Stimulated activated naive CD4-positive, alpha-beta T cell (primary cell): ENCODE data around the gene CFLAR.
"Not testable (repeated sequence)": the region's sequence is repeated elsewhere in the genome, so short reads cannot be mapped to it uniquely, and the experiment has no call there.

Source experiments
- DNase-seq, 6 experiments: peaks; one replicate each; lab custom pipeline; 2025; lab: John Stamatoyannopoulos, UW

CFLAR gene

DNA sequence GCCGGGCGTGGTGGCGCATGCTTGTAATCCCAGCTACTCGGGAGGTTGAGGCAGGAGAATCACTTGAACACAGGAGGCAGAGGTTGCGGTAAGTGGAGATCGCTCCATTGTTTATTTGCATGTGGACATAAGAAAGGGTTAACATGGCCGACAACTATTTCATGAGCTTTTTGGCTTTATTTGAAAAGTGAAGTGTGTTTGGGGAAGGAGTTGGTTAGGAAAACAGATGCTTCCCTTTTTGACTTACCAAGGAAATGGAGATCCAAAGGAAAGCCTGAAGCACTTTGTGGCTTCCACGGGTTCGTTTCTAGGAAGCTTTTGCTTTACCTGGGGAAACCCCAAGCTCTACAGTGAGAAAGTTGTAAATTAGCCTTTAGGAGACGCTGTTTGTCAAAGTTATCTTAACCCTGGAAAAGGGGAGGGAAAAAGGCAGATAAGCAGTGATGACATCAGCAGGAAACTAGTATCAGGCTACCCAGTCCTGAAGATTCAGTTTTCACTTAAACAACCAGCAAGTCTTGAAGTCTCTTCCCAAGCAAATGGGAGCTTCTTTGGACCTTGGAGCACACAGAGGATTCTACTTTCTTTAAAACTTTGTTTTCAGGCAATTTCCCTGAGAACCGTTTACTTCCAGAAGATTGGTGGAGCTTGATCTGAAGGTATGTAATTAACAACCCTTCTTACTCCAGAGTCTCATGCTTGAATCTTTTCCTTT is 66.8 kb downstream of the CFLAR start, which contains the start of gene CASP10:
TSS of gene CASP10 (plus strand) at position 492 of the 715 bp plus-strand sequence. CDS start 2,637 bp downstream, outside the sequence.
- peak in 5 of 6 experiments; percentile 10 to 78 (median 72) for DNase-seq

DNA sequence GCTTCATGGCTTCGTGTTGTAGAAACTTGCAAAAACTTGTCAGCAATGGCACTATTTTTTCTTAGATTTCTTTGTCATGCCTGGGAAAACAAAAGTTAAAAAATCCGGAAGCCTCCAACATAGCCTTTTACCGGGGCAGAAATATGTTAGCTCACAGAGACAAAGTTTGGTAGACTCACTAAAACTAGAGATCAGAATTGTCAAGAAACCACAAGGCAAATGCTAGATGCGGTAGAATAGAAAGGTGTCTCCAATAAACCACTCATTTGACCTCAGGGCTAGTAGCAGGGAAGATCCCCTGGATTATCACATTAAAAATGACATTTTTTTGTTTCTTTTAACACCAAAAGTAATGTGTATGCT is 67.4 kb downstream of the CFLAR start:
- peak in 2 of 6 experiments; percentile 28 to 49 for DNase-seq

DNA sequence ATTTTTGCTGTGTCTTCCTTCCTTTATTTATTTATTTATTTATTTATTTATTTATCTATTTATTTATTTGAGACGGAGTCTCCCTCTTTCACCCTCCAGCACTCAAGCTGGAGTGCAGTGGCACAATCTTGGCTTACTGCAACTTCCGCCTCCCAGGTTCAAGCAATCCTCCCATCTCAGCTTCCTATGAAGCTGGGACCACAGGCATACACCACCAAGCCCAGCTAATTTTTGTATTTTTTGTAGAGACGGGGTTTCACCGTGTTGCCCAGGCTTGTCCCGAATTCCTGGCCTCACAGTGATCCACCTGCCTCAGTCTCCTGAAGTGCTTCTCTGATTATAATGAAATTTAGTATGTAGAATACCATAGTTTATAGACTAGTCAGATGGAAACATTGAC is 67.9 kb downstream of the CFLAR start:
- not testable (repeated sequence) for DNase-seq

DNA sequence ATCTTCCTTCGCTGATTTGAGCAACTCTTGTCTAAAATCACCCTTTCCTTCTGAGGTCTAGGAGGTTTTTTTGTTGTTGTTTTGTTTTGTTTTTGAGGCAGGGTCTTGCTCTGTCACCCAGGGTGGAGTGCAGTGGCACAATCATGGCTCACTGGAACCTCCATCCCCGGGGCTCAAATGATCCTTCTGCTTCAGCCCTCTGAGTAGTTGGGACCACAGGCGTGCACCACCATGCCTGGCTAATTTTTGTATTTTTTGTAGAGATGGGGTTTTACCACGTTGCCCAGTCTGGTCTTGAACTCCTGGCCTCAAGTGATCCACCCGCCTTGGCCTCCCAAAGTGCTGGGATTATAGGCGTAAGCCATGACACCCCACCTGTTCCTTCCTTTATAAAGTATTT is 68.3 kb downstream of the CFLAR start:
- DNase-seq = not testable (repeated sequence)

DNA sequence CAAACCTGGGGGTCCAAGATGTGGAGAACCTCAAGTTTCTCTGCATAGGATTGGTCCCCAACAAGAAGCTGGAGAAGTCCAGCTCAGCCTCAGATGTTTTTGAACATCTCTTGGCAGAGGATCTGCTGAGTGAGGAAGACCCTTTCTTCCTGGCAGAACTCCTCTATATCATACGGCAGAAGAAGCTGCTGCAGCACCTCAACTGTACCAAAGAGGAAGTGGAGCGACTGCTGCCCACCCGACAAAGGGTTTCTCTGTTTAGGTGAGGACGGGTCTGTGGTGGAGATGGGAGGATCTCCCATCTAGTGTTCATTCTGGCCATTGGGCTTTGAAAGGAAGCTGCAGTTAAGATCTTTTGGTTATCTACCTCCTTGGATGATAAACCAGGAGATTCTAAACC is 69.9 kb downstream of the CFLAR start:
- no peak for DNase-seq

DNA sequence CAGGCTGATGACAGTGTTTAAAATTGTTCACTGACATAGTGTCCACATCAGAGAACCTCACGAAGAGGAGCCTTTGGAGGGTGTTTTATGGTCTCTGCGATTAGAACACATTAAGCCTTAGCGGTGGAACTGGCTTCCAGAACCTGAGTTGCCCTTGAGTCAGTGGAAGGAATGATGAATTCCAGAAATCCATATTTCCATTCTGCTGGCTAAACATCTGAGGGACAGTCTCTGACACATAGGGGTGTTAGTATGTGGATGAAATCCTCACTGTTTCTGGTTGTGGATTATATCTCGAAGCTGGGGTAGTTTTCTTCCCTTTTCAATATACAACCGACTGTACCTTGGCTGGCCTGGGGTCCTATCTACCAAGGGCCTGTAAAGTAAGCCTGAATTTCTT is 71.0 kb downstream of the CFLAR start:
- DNase-seq = no peak

DNA sequence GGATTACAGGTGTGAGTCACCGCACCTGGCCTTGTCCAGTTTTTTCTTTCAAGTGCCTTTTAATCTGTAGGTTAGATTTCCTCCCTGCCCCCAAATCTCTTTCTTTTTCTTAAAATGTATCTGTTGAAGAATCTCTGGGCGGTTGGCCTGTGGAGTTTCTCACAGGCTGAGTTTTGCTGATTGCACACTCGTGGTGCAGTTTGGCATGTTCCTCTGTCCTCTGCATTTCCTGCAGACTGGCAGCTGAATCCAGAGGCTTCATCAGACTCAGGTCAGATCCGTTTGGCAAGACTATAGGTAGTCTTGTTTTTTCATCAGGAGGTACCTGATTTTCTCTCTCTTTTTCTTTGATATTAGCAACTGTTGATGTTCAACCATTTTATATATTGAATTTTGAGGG is 72.5 kb downstream of the CFLAR start:
- DNase-seq = no peak

DNA sequence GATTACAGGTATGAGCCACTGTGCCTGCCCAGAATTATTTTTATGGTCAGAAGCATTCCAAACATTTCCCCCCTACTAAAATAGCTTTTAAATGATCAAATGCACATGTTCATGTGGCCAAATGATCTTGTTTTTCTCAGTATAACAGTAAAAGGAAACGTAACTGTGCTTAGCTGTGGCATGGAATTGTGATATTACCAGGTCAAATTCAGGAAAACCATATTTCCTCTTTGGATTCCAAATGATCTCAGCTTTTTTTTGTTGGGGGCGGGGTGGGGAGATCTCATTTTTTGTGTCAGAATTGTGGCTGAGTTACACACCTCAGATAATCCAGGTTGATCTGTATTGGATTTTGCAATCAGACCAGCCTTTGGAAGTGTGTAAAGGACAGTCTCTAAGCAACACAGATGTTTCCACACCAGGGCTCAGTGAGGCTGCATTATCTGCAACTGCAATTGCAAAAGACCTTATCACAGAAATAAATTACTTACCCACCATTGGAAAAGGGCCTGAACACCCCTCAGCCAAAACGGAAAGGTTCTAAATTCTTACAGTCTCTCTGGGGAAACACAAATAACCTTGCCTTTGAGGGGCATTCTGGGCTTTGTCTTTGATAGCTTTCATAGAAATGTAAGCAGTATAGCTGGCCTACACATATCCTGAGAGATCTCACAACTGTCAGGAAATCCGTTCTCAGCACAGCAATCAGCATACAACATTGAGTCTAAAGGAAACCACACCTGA is 75.3 kb downstream of the CFLAR start:
- peak in 4 of 6 experiments; percentile 17 to 66 (median 56) for DNase-seq

DNA sequence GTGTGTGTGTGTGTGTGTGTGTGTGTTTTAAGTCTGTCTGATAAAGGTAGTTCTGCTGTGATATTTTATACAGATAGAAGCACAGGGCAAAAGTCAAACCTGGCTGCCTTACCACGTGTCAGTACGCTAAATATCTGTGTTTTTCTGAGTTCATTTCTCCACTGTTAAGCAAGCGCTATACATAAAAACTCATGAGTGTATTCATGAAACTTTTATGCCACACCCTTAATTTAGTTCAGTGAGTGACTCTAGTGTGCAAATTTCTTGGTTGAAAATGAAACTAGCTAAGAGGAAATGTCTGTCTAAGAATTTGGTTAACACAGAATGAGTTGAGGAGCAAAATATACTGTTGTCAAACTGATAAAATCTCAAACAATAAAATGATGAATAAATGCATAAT is 78.1 kb downstream of the CFLAR start:
- peak in 3 of 6 experiments; percentile 30 to 39 (median 32) for DNase-seq

DNA sequence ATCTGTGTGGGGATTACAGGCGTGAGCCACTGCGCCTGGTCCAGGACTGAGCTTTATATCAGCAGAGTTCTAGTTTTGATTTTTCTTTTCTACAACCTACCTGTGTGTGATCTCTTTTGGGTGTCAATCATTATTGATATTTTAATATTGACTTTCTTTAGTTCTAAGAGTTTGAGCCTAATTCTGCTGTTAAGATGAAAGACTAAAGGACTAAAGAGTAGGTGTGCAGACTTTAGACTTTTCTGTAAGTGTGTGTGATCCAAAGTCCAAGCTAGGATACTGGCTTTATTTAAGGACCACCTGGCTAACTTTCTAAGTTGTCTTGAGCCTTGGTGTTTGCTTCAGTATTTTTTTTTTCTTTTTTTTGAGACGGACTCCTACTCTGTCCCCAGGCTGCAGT is 79.4 kb downstream of the CFLAR start:
- DNase-seq = no peak

DNA sequence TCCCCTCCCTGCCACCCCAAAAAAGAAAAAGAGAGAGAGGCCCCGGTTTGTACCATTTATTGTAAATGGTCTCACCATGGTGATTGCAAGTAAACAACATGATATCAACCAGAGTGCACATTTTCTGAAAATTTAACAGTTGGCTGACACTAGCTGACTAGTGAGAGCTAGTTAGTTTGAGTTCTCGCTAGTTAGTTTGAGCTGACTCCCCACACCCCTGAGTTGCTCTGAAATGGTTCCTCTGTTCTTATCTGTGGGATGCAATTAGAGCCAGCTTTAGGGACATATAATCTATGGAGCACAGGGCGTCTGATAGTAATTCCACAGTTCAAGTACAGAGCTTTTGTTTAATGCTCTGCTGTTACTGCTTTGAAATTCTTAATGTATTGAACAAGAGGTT is 80.0 kb downstream of the CFLAR start:
- DNase-seq = no peak

DNA sequence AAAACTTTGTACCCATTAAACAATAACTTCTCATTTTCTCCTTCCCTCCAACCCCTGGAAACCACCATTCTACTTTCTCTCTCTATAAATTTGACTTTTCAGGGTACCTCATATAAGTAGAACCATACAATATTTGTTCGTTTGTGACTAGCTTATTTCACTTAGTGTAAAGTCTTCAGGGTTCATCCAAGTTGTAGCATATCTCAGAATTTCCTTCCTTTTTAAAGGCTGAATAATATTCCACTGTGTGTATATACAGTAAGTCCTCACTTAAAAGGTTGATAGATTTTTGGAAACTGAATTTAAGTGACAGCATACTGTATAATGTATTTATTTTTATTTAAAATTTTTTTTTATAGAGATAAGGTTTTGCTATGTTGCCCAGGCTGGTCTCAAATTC is 80.8 kb downstream of the CFLAR start:
- no peak for DNase-seq

DNA sequence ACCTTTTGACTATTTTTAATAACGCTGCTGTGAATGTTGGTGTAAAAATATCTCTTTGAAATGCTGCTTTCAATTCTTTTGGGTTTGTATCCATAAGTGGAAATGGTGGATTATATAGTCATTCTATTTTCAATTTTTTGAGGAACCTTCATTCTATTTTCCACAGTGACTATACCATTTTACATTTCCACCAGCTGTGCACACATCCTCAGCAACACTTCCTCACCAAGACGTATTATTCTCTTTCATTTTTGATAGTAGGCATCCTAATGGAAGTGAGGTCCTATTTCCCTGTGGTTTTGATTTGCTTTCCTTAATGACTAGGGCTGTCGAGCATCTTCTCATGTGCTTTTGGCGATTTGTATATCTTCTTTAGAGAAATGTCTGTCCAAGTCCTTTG is 81.8 kb downstream of the CFLAR start:
- no peak for DNase-seq

DNA sequence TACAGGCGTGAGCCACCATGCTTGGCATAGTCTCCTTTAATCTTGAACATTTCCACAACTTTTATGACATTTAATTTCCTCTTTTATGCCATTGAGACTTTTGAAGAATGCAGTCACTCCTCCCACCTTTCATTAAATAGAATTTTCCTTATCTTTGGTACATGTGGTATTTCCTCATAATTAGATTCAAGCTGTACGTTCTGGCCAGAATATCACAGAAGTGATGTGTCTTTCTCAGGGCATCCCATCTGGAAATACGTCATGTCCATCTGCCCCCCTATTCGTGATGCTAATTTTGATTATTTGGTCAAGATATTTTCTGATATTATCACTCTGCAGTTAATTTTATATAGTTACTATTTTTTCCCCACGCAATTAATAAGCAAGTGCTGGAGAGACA is 83.9 kb downstream of the CFLAR start:
- DNase-seq = no peak

DNA sequence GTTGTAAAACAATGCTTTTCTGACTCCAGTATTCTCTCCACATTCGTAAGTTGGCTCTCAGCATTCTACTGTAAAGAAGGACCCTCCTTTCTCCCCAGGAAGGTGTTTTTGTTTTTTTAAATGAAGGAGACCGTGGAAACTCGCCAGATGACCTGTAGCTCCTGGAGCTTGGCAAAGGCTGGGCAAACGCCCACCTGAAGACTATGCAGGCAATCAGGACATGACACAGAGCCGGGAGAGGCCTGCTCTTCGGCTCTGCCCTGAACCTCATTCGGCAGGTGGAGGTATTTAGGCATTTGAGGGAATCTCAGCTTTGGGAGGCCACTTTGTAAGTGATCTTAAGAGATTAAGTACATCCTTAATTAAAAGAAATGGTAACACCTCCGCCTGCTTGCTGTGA is 84.4 kb downstream of the CFLAR start:
- DNase-seq = no peak

DNA sequence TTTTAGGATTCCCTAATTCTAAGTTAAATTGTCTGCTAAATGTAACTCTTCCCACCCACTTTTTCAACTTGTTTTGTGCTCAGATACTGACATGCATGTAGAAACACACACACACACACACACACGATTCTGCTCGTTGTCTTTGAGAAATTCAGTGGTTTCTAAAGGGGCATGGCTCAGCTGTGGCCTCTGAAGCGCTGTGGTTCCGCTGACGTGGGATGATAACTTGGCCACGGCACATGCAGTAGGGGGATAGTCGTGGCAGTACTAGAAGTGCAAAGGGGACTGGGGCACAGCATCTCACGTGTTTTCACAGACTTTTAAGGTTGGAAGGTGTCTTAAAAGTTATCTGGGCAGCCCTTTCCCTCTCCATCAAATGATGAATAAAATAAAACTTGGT is 85.4 kb downstream of the CFLAR start:
- DNase-seq = no peak

DNA sequence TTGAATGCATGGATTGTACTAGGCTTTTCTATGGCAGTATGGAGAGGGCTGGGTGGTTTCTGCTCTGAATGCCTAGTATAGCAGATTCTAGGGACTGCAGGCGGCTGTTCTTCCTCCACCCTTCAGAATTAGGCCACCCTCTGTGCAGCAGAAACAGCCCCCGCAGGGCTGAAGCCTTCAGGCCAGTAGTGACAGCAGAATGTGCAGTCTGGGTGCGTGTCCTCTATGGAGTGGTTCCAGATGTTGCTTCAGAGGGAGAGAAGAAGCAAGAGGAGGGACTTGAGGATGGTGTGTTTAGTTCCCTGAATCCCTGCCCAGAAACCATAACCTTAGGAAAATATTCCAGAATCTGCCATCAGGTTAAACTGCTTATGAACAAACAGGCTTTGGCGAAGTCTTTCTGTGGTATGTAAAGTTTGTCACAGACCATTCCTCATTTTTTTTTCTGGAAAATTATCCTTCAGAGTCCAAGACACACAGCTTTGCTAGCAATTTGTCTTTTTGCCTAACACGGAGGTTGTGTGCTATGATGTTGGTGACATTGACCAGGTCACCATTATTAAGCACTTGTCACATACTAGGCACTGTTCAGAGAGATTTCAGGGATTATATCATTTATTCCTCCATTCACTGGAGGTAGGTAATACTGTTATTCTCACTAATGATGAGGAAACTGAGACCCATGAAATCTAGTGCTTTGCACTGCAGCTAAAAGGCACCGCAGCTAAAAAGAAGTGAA is 88.1 kb downstream of the CFLAR start:
- DNase-seq = no peak

DNA sequence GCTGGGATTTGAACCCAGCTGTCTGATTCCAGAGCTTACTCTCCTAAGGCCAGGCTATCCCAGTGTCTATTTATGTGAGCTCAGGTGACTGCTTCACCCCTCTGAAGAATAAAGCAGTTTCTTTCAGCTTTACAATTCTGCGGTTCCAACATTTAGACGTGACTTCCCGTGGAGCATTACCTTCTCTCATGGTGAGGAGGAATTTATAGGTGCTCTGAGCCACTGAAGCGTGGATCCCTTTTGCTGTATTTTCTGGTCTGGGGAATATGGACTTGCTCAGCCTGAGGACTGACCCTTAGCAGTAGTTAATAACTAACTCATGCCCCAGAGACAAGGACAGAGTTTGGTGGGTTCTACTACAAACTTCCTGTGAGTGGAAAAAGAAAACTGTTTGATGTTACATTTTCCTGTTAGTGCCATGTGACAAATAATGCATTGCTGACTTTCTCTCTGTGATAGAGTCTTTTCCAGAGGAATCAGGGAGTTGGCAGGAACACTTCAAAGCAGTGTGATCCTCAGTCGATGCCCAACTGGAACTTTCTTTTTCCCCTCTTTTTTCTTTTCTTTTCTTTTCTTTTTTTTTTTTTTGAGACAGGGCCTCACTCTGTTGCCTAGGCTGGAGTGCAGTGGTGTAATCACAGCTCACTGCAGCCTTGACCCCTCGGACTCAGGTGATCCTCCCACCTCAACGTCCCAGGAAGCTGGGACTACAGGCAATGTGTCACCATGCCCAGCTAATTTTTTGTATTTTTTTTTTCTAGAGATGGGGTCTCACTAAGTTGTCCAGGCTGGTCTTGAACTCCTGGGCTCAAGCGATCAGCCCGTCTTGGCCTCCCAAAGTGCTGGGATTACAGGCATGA is 88.9 kb downstream of the CFLAR start:
- DNase-seq = peak in 1 of 6 experiments; percentile 10

DNA sequence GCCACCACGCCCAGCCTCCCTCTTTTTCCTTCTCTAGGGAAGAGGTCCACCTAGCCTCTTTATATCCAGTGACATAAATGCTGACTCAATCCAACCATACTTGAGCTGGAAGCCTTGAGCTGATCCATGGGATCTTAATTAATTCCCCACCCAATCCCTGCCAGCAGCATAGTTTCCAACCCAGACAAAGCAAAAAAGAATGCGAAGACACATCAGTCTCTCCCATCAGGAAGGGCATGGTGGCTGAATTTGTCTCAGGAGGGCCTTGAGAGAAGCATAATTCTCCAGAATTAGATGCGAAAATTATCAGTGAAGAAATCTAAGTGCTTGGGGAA is 89.5 kb downstream of the CFLAR start:
- peak in 3 of 6 experiments; percentile 11 to 31 (median 12) for DNase-seq

DNA sequence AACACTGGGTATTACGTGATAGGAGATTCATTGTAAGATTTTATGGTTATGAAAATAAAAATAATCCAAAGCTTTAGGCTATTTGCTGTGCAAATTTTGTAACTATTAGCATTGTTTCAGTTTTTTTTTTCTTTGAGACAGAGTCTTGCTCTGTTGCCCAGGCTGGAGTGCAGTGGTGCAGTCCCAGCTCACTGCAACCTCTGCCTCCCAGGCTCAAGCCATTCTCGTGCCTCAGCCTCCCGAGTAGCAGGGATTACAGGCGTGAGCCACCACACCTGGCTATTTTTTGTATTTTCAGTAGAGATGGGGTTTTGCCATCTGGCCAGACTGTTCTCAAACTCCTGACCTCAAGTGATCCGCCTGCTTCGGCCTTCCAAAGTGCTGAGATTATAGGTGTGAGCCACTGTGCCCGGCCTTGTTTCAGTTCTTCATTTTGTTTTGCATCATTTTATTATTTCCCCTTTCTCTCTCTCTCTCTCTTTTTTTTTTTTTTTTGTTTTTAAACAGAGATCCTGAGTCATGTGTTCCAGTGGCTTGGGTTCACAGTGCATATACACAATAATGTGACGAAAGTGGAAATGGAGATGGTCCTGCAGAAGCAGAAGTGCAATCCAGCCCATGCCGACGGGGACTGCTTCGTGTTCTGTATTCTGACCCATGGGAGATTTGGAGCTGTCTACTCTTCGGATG is 92.7 kb downstream of the CFLAR start:
- DNase-seq = no peak

DNA sequence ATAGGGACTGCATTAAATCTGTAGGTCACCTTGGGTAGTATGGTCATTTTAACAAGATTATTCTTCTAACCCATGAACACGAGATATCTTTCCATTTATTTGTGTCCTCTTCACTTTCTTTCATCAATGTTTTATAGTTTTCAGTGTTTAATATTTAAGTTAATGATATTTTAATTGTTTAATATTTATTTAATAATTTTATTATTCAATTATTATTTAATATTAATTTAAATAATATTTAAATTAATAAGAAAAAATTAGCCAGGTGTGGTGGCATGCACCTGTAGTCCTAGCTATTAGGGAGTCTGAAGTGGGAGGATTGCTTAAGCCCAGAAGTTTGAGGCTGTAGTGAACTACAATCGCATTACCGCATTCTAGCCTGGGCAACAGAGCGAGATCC is 100.0 kb downstream of the CFLAR start:
- DNase-seq = no peak
